SH-SY5Y (cell line): Measurements from ENCODE around the gene TGFBR1.

Source experiments
- GATA2 ChIP-seq: IDR thresholded peaks from 2 replicates; pipeline ENCODE4 v1.6.1; 2011; ENCODE audit warnings: mild to moderate bottlenecking, low read depth, low read length
- GATA3 ChIP-seq: IDR thresholded peaks from 2 replicates; pipeline ENCODE4 v1.6.1; 2011; ENCODE audit warnings: low read depth, mild to moderate bottlenecking, low read length, moderate library complexity

GRCh38 chr9:99056886-99057664 lies 47.8 kb upstream of the TGFBR1 start:
- TF ChIP-seq GATA2: no peak
- no peak for TF ChIP-seq GATA3
